Stimulated activated CD8-positive, alpha-beta memory T cell treated with anti-CD3 and anti-CD28 coated beads, Interleukin-4, amount 100 ng/mL, for 1 hour (primary cell): ENCODE data around the gene SYPL2.
"Not testable (repeated sequence)": the region's sequence is repeated elsewhere in the genome, so short reads cannot be mapped to it uniquely, and the experiment has no call there.

Experiments
- DNase-seq, 2 donors: peaks; one replicate each; pipeline ENCODE4 v3.0.0-alpha.2; 2020; ENCODE audit warnings: low read depth in 2 of 2, low spot score in 1 of 2

SYPL2 gene

GRCh38 chr1:109470245-109470644 lies 3.9 kb downstream of the SYPL2 start:
- no peak for DNase-seq

GRCh38 chr1:109472779-109473178 lies 6.4 kb downstream of the SYPL2 start:
- DNase-seq: no peak

GRCh38 chr1:109473284-109474057 lies 7.1 kb downstream of the SYPL2 start:
- not testable (repeated sequence) for DNase-seq

GRCh38 chr1:109474697-109475096 lies 8.4 kb downstream of the SYPL2 start:
- DNase-seq: no peak

- DNase-seq: no peak
These were observed 8.9 kb downstream of the SYPL2 start for GRCh38 chr1:109475261-109475660.

- no peak for DNase-seq
These were observed 10.5 kb downstream of the SYPL2 start for GRCh38 chr1:109476825-109477224.

GRCh38 chr1:109477821-109478220 lies 11.5 kb downstream of the SYPL2 start:
- no peak for DNase-seq

- DNase-seq: no peak
These were observed 12.5 kb downstream of the SYPL2 start for GRCh38 chr1:109478806-109479205.

GRCh38 chr1:109479311-109479710 lies 13.0 kb downstream of the SYPL2 start:
- DNase-seq: no peak

GRCh38 chr1:109479901-109480300 lies 13.6 kb downstream of the SYPL2 start:
- no peak for DNase-seq

- no peak for DNase-seq
These were observed 15.3 kb downstream of the SYPL2 start for GRCh38 chr1:109481646-109482045.

GRCh38 chr1:109482242-109482641 lies 15.9 kb downstream of the SYPL2 start:
- DNase-seq: no peak

GRCh38 chr1:109482791-109483671 lies 16.7 kb downstream of the SYPL2 start:
- DNase-seq: peak in 1 of 2 donors; percentile 15

GRCh38 chr1:109483672-109484518 lies 17.5 kb downstream of the SYPL2 start, which contains the start of gene ATXN7L2:
TSS of gene ATXN7L2 (plus strand) at chr1:109483905. CDS start at chr1:109483954, 49 bp downstream.
- peak; percentile 71 to 87 for DNase-seq

GRCh38 chr1:109484519-109484975 lies 18.2 kb downstream of the SYPL2 start:
- DNase-seq: no peak

- no peak for DNase-seq
These were observed 18.7 kb downstream of the SYPL2 start for GRCh38 chr1:109485001-109485400.

GRCh38 chr1:109487261-109487660 lies 20.9 kb downstream of the SYPL2 start:
- DNase-seq: no peak

- no peak for DNase-seq
These were observed 21.9 kb downstream of the SYPL2 start for GRCh38 chr1:109488201-109488600.

- no peak for DNase-seq
These were observed 22.4 kb downstream of the SYPL2 start for GRCh38 chr1:109488696-109489095.

- DNase-seq: peak; percentile 50 to 58
These were observed 23.9 kb downstream of the SYPL2 start for GRCh38 chr1:109490029-109490933.
